ENCODE results near the gene EFR3B.
"Not testable (repeated sequence)": the region's sequence is repeated elsewhere in the genome, so short reads cannot be mapped to it uniquely, and the experiment has no call there.

Gene EFR3B

GRCh38 chr2:25115249-25115883, 73.5 kb downstream of the EFR3B start:
- no peak for DNase-seq

GRCh38 chr2:25115902-25116301, 74.0 kb downstream of the EFR3B start:
- no peak for DNase-seq

GRCh38 chr2:25116956-25117355, 75.1 kb downstream of the EFR3B start:
- no peak for DNase-seq

GRCh38 chr2:25119263-25119662, 77.4 kb downstream of the EFR3B start:
- no peak for DNase-seq

GRCh38 chr2:25122367-25122766, 80.5 kb downstream of the EFR3B start:
- DNase-seq = no peak

GRCh38 chr2:25123682-25124081, 81.8 kb downstream of the EFR3B start:
- DNase-seq = no peak

- DNase-seq = no peak
These were observed 83.3 kb downstream of the EFR3B start for GRCh38 chr2:25125189-25125588.

- DNase-seq = no peak
These were observed 84.1 kb downstream of the EFR3B start for GRCh38 chr2:25125976-25126375.

GRCh38 chr2:25127071-25127470, 85.2 kb downstream of the EFR3B start:
- DNase-seq = not testable (repeated sequence)

GRCh38 chr2:25127646-25128045, 85.8 kb downstream of the EFR3B start:
- DNase-seq = no peak

GRCh38 chr2:25129901-25130520, 88.1 kb downstream of the EFR3B start:
- DNase-seq = no peak

- DNase-seq = no peak
These were observed 89.3 kb downstream of the EFR3B start for GRCh38 chr2:25131253-25131566.

- DNase-seq = peak; percentile 13
These were observed 89.9 kb downstream of the EFR3B start for GRCh38 chr2:25131567-25132298.

GRCh38 chr2:25132299-25132635, 90.4 kb downstream of the EFR3B start:
- DNase-seq = no peak

- DNase-seq = no peak
These were observed 90.8 kb downstream of the EFR3B start for GRCh38 chr2:25132693-25133092.

GRCh38 chr2:25140535-25140934, 98.7 kb downstream of the EFR3B start:
- not testable (repeated sequence) for DNase-seq

GRCh38 chr2:25141120-25141519, 99.2 kb downstream of the EFR3B start:
- DNase-seq = no peak

GRCh38 chr2:25145803-25146202, 103.9 kb downstream of the EFR3B start:
- DNase-seq = no peak

GRCh38 chr2:25146896-25147295, 105.0 kb downstream of the EFR3B start:
- no peak for DNase-seq

GRCh38 chr2:25149646-25150045, 107.8 kb downstream of the EFR3B start:
- no peak for DNase-seq

GRCh38 chr2:25150993-25151392, 109.1 kb downstream of the EFR3B start:
- not testable (repeated sequence) for DNase-seq

GRCh38 chr2:25151718-25152117, 109.8 kb downstream of the EFR3B start:
- no peak for DNase-seq

- DNase-seq = no peak
These were observed 113.5 kb downstream of the EFR3B start for GRCh38 chr2:25155401-25155800.

- DNase-seq = no peak
These were observed 116.4 kb downstream of the EFR3B start for GRCh38 chr2:25158096-25158852.

All from stimulated activated CD4-positive, alpha-beta T cell treated with anti-CD3 and anti-CD28 coated beads, Interleukin-4, amount 100 ng/mL, for 24 hours (primary cell).